ENCODE data around the gene TACR2.

Gene TACR2

DNA sequence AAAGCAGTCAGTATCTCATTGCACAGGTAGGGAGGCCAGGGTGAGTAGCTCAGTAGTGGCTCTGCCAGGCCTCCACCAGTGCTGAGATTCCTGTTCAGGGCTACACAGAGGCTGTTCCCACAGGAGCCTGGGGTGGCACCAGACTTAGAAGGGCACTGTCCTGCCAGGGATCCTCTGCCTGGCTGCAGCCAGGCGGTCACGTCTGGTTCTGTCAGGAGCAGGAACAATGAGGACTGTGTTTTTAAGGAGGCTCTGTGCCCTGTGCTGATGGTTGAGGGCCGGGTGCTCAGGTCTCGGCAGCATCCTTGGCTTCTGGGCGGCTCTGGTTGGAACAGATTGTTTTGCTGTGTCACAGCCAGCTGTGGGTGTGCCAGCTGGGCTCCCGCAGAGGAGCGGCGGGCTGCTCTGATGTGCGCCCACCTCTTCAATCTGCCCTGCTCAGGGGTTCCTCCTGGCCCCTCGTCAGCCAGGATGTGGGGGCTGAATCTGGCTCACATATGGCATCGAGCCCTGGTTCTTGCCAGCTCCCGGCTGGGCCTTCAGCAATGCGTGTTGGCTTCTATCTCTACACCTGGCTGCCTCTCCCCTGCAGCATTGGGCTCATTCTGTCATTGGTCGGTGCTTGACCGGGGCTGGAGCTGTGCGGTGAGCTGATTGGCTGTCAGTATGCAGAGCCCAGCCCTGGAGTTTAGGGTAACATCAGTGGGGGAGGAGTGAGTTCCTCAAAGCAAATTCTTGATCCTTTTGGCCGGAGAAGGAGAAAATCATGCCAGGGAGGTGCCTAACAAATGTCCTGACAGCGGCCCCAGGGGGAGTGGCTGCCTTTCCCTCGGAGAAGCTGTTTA, 41.2 kb downstream of the TACR2 start:
- no peaks in the 10 kb centered on the region for H3K9me3 Mint-ChIP-seq
- peaks cover 25% of the 10 kb centered on the region for H3K4me1 Mint-ChIP-seq (ENCODE audit: low read depth)
- H3K4me3 Mint-ChIP-seq: no peak overlapping the region
- intact Hi-C loops (cut with micrococcal nuclease): no loop called here
- no peaks in the 10 kb centered on the region for H3K27me3 Mint-ChIP-seq
- peak overlapping the region; percentile 44 for H3K27ac Mint-ChIP-seq
- peaks cover 100% of the 10 kb centered on the region for H3K36me3 Mint-ChIP-seq (ENCODE audit: low read depth)

DNA sequence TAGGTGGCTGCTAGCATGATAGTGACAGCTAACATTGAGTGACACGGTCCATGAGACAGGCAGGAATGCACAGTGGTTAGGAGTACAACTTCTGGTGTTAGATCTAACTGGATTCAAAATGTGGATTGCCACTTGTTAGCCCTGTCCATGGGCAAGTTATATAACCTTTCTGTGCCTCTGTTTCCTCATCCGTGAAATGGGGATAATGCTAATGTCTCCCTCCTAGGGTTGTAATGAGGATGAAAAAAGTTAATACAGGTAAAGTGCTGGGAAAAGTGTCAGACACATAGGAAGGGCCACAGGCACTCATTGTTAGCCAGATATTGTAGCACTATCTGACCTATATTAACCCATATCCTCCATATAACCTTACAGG, 41.8 kb downstream of the TACR2 start:
- intact Hi-C loops (cut with micrococcal nuclease): no loop called here
- H3K9me3 Mint-ChIP-seq: no peaks in the 10 kb centered on the region
- peaks cover 100% of the 10 kb centered on the region for H3K36me3 Mint-ChIP-seq (ENCODE audit: low read depth)
- H3K27me3 Mint-ChIP-seq: no peaks in the 10 kb centered on the region
- no peak overlapping the region for H3K27ac Mint-ChIP-seq
- H3K4me1 Mint-ChIP-seq (ENCODE audit: low read depth): peaks cover 25% of the 10 kb centered on the region
- H3K4me3 Mint-ChIP-seq: no peak overlapping the region

GRCh38 chr10:69374242-69374641, 42.5 kb downstream of the TACR2 start:
- H3K36me3 Mint-ChIP-seq (ENCODE audit: low read depth): peaks cover 100% of the 10 kb centered on the region

DNA sequence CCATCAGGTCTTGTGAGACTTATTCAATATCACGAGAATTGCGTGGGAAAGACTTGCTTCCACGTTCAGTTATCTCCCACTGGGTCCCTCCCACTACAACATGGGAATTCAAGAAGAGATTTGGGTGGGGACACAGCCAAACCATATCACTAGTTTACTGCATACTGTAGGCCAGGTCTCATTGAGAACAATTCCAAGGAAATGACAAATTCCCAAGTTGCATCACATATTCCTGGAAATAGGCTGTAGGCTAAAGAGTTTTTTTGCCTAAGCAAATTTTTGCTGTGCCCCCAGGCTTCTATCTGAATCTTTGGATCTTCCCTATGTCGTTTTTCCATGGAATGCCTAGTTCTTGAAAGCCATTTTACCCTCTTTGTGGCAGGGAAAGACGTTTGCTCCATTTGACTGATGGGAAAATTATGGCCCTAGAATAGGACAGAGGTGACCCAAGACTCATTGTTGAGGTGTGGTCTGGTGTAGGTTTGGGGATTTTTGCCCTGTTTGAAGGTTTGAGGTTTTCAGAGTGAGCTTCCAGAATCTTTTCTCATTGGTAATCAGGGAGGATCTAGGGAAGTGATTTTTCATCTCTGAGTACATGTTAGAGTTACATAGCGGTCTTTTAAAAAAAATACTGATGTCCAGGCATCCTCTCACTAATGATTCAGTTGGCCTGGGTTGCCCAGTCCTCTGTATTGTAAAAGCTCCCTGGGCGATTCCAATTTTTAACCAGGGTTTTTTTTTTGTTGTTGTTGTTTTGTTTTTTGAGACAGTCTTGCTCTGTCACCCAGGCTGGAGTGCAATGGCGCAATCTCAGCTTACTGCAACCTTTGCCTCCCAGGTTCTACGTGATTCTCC, 44.4 kb downstream of the TACR2 start:
- H3K4me1 Mint-ChIP-seq (ENCODE audit: low read depth): peaks cover 25% of the 10 kb centered on the region
- no peaks in the 10 kb centered on the region for H3K27me3 Mint-ChIP-seq
- intact Hi-C loops (cut with micrococcal nuclease): no loop called here
- no peak overlapping the region for H3K27ac Mint-ChIP-seq
- H3K4me3 Mint-ChIP-seq: no peak overlapping the region
- H3K36me3 Mint-ChIP-seq (ENCODE audit: low read depth): peaks cover 98% of the 10 kb centered on the region
- H3K9me3 Mint-ChIP-seq: no peaks in the 10 kb centered on the region

More at GRCh38 chr10:69374242-69374641, 42.5 kb downstream of the TACR2 start:
- no peak overlapping the region for H3K27ac Mint-ChIP-seq
- no peaks in the 10 kb centered on the region for H3K27me3 Mint-ChIP-seq
- intact Hi-C loops (cut with micrococcal nuclease): no loop called here
- H3K9me3 Mint-ChIP-seq: no peaks in the 10 kb centered on the region
- H3K4me3 Mint-ChIP-seq: no peak overlapping the region
- peaks cover 25% of the 10 kb centered on the region for H3K4me1 Mint-ChIP-seq (ENCODE audit: low read depth)

DNA sequence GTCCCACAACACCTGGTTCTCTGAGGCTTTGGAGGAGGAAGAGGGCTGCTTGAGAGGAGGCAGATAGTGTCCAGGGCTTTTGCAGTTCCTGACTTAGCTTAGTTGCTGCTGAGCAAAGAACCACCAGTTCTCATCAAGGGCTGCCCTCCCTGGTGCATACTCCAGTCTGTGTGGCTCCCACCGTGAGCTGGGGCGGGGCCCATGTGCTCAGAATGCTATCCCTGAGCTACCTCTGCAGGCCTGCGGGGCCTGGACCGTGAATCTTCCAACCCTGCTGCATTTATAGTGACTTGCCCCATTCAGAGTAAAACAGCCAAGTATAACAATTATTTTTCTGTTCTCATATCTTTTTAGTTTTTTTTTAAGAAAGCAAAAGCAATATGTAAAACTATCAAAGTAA, 49.2 kb downstream of the TACR2 start:
- Mint-ChIP-seq H3K27me3 (no peaks in the 10 kb centered on the region), H3K27ac (no peak overlapping the region), H3K9me3 (no peaks in the 10 kb centered on the region), H3K4me1 (ENCODE audit: low read depth) (peaks cover 18% of the 10 kb centered on the region), H3K4me3 (no peak overlapping the region), H3K36me3 (ENCODE audit: low read depth) (peaks cover 98% of the 10 kb centered on the region)
- intact Hi-C loops (cut with micrococcal nuclease): no loop called here

- no peaks in the 10 kb centered on the region for H3K9me3 Mint-ChIP-seq
- H3K27me3 Mint-ChIP-seq: no peaks in the 10 kb centered on the region
- H3K4me3 Mint-ChIP-seq: no peak overlapping the region
- intact Hi-C loops (cut with micrococcal nuclease): no loop called here
- peaks cover 98% of the 10 kb centered on the region for H3K36me3 Mint-ChIP-seq (ENCODE audit: low read depth)
- H3K4me1 Mint-ChIP-seq (ENCODE audit: low read depth): peaks cover 19% of the 10 kb centered on the region
- no peak overlapping the region for H3K27ac Mint-ChIP-seq
These were observed 50.0 kb downstream of the TACR2 start for GRCh38 chr10:69366738-69367137.

DNA sequence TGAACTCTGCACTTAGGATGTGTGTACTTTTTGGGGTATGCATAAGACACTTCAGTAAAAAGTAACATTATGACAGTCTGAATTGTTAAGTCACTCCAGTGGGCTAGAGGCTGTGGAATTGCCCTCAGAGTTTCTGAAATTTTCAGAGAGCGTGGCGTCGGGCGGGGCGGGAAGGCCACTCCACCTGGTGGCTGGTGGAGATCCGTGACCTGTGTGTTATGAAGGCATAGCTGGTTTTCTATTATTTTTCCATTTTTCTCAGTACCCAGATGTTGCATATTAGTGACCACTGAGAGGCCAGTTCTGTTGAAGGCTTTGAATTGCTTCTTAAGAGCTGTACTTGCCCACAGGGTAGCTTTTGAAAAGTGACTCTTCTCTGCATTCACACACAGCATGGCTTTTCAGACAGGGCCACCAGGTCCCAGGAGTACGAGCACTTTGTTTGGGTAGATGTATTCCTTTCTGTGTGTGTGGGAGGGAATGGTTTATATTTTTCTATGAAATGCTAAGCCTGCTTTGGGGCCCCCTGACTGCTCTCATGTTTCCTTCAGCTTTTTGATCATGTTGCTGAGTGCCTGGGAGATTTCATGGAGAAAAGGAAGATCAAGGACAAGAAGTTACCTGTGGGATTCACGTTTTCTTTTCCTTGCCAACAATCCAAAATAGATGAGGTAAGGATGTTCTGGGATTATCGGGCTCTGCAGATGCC, 52.3 kb downstream of the TACR2 start:
- Mint-ChIP-seq H3K4me3 (no peak overlapping the region), H3K4me1 (ENCODE audit: low read depth) (peaks cover 38% of the 10 kb centered on the region), H3K36me3 (ENCODE audit: low read depth) (peaks cover 96% of the 10 kb centered on the region), H3K9me3 (no peaks in the 10 kb centered on the region), H3K27ac (no peak overlapping the region), H3K27me3 (no peaks in the 10 kb centered on the region)
- intact Hi-C loops (cut with micrococcal nuclease): no loop called here

- peaks cover 45% of the 10 kb centered on the region for H3K4me1 Mint-ChIP-seq (ENCODE audit: low read depth)
- H3K4me3 Mint-ChIP-seq: no peak overlapping the region
- no peaks in the 10 kb centered on the region for H3K27me3 Mint-ChIP-seq
- intact Hi-C loops (cut with micrococcal nuclease): no loop called here
- H3K36me3 Mint-ChIP-seq (ENCODE audit: low read depth): peaks cover 89% of the 10 kb centered on the region
- no peaks in the 10 kb centered on the region for H3K9me3 Mint-ChIP-seq
- peak overlapping the region; percentile 56 for H3K27ac Mint-ChIP-seq
These were observed 53.1 kb downstream of the TACR2 start for GRCh38 chr10:69363666-69364065.

DNA sequence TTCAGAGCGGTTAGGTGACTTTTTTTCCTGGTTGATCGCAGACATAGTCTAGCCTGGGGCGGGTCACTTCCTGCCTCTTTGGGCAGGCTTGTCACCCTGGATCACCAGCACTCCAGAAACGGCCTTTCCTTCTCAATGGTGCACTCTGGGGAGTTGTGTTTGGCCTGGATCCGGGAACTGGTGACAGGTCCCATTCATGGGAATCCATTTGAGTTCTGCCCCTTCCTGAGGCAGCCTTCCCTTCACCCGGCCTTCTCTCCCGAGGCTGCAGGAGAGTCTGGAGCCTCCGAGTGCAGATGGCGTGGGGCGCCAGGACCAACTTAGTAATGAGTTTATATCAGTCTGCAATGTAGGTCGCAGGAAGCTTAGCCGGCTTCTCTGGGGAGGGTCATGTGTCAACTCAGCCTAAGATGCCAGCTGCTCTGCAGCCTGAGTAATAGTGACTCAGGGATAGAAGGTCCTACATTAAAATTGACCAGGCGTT, 54.2 kb downstream of the TACR2 start:
- no peaks in the 10 kb centered on the region for H3K9me3 Mint-ChIP-seq
- no peaks in the 10 kb centered on the region for H3K27me3 Mint-ChIP-seq
- no peak overlapping the region for H3K4me3 Mint-ChIP-seq
- peak overlapping the region; percentile 56 for H3K27ac Mint-ChIP-seq
- intact Hi-C loops (cut with micrococcal nuclease): no loop called here
- peaks cover 57% of the 10 kb centered on the region for H3K4me1 Mint-ChIP-seq (ENCODE audit: low read depth)
- peaks cover 80% of the 10 kb centered on the region for H3K36me3 Mint-ChIP-seq (ENCODE audit: low read depth)

DNA sequence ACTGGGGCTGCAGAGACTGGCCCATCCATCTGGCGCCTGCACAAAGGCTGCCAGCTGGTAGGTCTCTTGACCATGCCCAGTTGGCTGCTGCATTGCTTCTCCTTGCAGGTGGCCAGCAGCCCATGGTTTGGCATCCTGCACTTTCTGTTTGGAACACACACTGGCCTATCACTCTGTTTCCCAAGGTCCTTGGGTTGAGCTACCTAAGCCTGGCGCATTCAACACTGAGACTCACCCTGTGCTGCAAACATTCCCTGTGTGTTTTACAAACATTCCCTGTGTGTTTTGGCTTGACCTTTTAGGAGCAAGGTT, 55.5 kb downstream of the TACR2 start:
- H3K4me1 Mint-ChIP-seq (ENCODE audit: low read depth): peaks cover 64% of the 10 kb centered on the region
- no peak overlapping the region for H3K4me3 Mint-ChIP-seq
- peaks cover 67% of the 10 kb centered on the region for H3K36me3 Mint-ChIP-seq (ENCODE audit: low read depth)
- intact Hi-C loops (cut with micrococcal nuclease): no loop called here
- no peaks in the 10 kb centered on the region for H3K27me3 Mint-ChIP-seq
- no peaks in the 10 kb centered on the region for H3K9me3 Mint-ChIP-seq
- no peak overlapping the region for H3K27ac Mint-ChIP-seq

DNA sequence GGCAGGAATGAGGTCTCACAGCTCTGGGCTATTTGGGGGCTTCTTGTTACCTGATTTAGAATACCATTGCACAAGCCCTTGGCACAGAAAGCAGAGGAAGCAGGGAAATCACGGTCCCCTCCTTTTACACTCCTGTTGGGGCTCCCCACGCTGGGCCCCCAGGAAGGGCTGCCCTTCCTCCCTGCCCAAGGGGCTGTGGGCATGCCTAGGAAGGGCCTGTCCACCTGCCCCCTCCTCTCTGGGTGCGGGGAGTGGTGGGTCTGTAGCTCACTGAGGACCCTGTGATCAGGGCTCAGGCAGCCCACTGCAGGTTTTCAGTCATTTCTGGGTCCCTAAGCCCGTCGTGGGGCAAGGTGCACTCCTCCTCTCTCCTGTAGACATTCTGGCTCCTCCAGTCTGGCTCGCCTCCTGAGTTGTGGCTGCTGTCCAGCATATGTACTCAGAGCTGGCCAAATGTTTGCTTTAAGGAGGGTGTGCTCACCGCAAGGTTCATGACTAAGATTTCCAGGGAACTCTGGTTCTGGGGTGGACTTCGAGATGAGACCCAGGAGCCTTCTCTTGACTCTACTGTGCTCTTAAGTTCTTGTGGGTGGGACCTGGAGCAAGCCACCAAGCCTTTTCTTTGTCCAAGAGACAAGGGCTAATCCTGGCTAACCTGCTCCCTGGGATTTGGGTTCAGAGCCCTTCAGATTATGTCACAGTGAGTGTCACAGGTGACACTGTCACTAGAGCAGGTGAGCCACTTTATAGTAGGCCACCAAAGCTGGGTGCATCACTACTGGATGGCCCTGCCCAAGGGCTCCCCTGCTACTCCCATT, 56.0 kb downstream of the TACR2 start:
- Mint-ChIP-seq H3K36me3 (ENCODE audit: low read depth) (peaks cover 61% of the 10 kb centered on the region), H3K27me3 (no peaks in the 10 kb centered on the region), H3K9me3 (no peaks in the 10 kb centered on the region), H3K27ac (peak overlapping the region; percentile 48), H3K4me3 (no peak overlapping the region), H3K4me1 (ENCODE audit: low read depth) (peaks cover 67% of the 10 kb centered on the region)
- intact Hi-C loops (cut with micrococcal nuclease): no loop called here

DNA sequence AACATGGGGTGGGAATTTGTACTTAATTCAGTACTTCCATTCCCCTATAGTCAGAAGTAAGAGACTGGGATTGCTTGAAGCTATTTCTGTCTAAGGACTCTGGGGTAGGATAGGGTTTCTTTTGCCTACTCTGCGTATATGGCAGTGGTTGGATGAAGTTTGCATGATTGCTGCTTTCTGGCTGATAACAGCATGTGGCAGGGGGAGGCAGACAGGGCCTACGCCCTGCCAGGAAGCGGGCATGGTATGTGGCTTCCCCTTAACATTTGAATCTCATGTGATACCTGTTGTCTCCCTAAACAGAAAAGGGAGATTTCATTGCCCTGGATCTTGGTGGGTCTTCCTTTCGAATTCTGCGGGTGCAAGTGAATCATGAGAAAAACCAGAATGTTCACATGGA, 57.1 kb downstream of the TACR2 start:
- Mint-ChIP-seq H3K4me1 (ENCODE audit: low read depth) (peaks cover 67% of the 10 kb centered on the region), H3K4me3 (no peak overlapping the region), H3K27me3 (no peaks in the 10 kb centered on the region), H3K9me3 (peaks cover under 1% of the 10 kb centered on the region), H3K27ac (peak overlapping the region; percentile 62), H3K36me3 (ENCODE audit: low read depth) (peaks cover 57% of the 10 kb centered on the region)
- intact Hi-C loops (cut with micrococcal nuclease): no loop called here

GRCh38 chr10:69359148-69359547, 57.6 kb downstream of the TACR2 start:
- H3K4me3 Mint-ChIP-seq: no peak overlapping the region
- H3K36me3 Mint-ChIP-seq (ENCODE audit: low read depth): peaks cover 57% of the 10 kb centered on the region
- H3K4me1 Mint-ChIP-seq (ENCODE audit: low read depth): peaks cover 67% of the 10 kb centered on the region
- peaks cover 4% of the 10 kb centered on the region for H3K9me3 Mint-ChIP-seq
- intact Hi-C loops (cut with micrococcal nuclease): no loop called here
- peak overlapping the region; percentile 62 for H3K27ac Mint-ChIP-seq
- H3K27me3 Mint-ChIP-seq: no peaks in the 10 kb centered on the region

Measured in dendritic cell treated with granulocyte-macrophage colony-stimulating factor and Interleukin-4, amounts not matched to agents 40 ng/mL and 50 ng/mL, for 4 days (primary cell).